ENCODE measurements around the gene SPTAN1. TPM values are rescaled to one million over a fixed set of nuclear protein-coding genes. Genes with fewer than 3 reads are reported as not detected.

SPTAN1 gene
- total RNA-seq, 1 donor from 2014 or later: 810 TPM

- Mint-ChIP-seq H3K36me3 (ENCODE audit: low read depth, unreplicated experiment) (peaks cover 73% of the 10 kb centered on the region), H3K9me3 (ENCODE audit: unreplicated experiment) (no peaks in the 10 kb centered on the region), H3K27ac (ENCODE audit: unreplicated experiment) (no peak overlapping the region), H3K4me1 (ENCODE audit: unreplicated experiment) (no peaks in the 10 kb centered on the region), H3K4me3 (ENCODE audit: unreplicated experiment) (no peak overlapping the region), H3K27me3 (ENCODE audit: unreplicated experiment) (no peaks in the 10 kb centered on the region)
- DNase-seq (ENCODE audit: low spot score): no peak
- TF ChIP-seq CTCF (IDR thresholded peaks at IDR 0.05; ENCODE audit: unreplicated experiment): no peak
Measured at GRCh38 chr9:128588581-128589233, 36.3 kb downstream of the SPTAN1 start.

GRCh38 chr9:128593039-128593438 lies 40.7 kb downstream of the SPTAN1 start:
- Mint-ChIP-seq H3K4me1 (ENCODE audit: unreplicated experiment) (no peaks in the 10 kb centered on the region), H3K27ac (ENCODE audit: unreplicated experiment) (no peak overlapping the region), H3K27me3 (ENCODE audit: unreplicated experiment) (no peaks in the 10 kb centered on the region), H3K36me3 (ENCODE audit: low read depth, unreplicated experiment) (peaks cover 46% of the 10 kb centered on the region), H3K9me3 (ENCODE audit: unreplicated experiment) (no peaks in the 10 kb centered on the region), H3K4me3 (ENCODE audit: unreplicated experiment) (peak overlapping the region; percentile 65)
- TF ChIP-seq CTCF (IDR thresholded peaks at IDR 0.05; ENCODE audit: unreplicated experiment): no peak
- no peak for DNase-seq (ENCODE audit: low spot score)

GRCh38 chr9:128593856-128594255 lies 41.5 kb downstream of the SPTAN1 start:
- H3K36me3 Mint-ChIP-seq (ENCODE audit: low read depth, unreplicated experiment): peaks cover 43% of the 10 kb centered on the region

GRCh38 chr9:128595471-128595870 lies 43.1 kb downstream of the SPTAN1 start:
- H3K27me3 Mint-ChIP-seq (ENCODE audit: unreplicated experiment): peaks cover 1% of the 10 kb centered on the region
- H3K9me3 Mint-ChIP-seq (ENCODE audit: unreplicated experiment): no peaks in the 10 kb centered on the region
- H3K4me1 Mint-ChIP-seq (ENCODE audit: unreplicated experiment): no peaks in the 10 kb centered on the region
- no peak overlapping the region for H3K27ac Mint-ChIP-seq (ENCODE audit: unreplicated experiment)
- peaks cover 46% of the 10 kb centered on the region for H3K36me3 Mint-ChIP-seq (ENCODE audit: low read depth, unreplicated experiment)
- no peak for DNase-seq (ENCODE audit: low spot score)
- TF ChIP-seq CTCF (IDR thresholded peaks at IDR 0.05; ENCODE audit: unreplicated experiment): no peak
- no peak overlapping the region for H3K4me3 Mint-ChIP-seq (ENCODE audit: unreplicated experiment)

More at GRCh38 chr9:128593856-128594255, 41.5 kb downstream of the SPTAN1 start:
- Mint-ChIP-seq H3K27me3 (ENCODE audit: unreplicated experiment) (no peaks in the 10 kb centered on the region), H3K4me1 (ENCODE audit: unreplicated experiment) (no peaks in the 10 kb centered on the region), H3K9me3 (ENCODE audit: unreplicated experiment) (no peaks in the 10 kb centered on the region), H3K4me3 (ENCODE audit: unreplicated experiment) (peak overlapping the region; percentile 56), H3K27ac (ENCODE audit: unreplicated experiment) (peak overlapping the region; percentile 78)
- DNase-seq (ENCODE audit: low spot score): no peak
- TF ChIP-seq CTCF (IDR thresholded peaks at IDR 0.05; ENCODE audit: unreplicated experiment): no peak

GRCh38 chr9:128600099-128600498 lies 47.7 kb downstream of the SPTAN1 start:
- DNase-seq (ENCODE audit: low spot score): no peak
- Mint-ChIP-seq H3K27ac (ENCODE audit: unreplicated experiment) (peak overlapping the region; percentile 18), H3K36me3 (ENCODE audit: low read depth, unreplicated experiment) (peaks cover 50% of the 10 kb centered on the region)

More at GRCh38 chr9:128600099-128600498, 47.7 kb downstream of the SPTAN1 start:
- Mint-ChIP-seq H3K4me1 (ENCODE audit: unreplicated experiment) (no peaks in the 10 kb centered on the region), H3K27me3 (ENCODE audit: unreplicated experiment) (peaks cover 2% of the 10 kb centered on the region), H3K4me3 (ENCODE audit: unreplicated experiment) (no peak overlapping the region), H3K9me3 (ENCODE audit: unreplicated experiment) (no peaks in the 10 kb centered on the region)
- no peak for TF ChIP-seq CTCF (IDR thresholded peaks at IDR 0.05; ENCODE audit: unreplicated experiment)
